KOPT-K1 (cell line): ENCODE data around the gene GAB2.
"Not testable (repeated sequence)": the region's sequence is repeated elsewhere in the genome, so short reads cannot be mapped to it uniquely, and the experiment has no call there.

Experiments used
- H3K27ac ChIP-seq: fragments of 200-600 bp; sonication (generic); 2 replicates; pipeline ENCODE4 v1.5.1; 2016; ENCODE audit warnings: antibody characterized with exemption, mild to moderate bottlenecking, low read depth, low read length; ENCODE audit not compliant: poor library complexity, severe bottlenecking
- H3K36me3 ChIP-seq: fragments of 200-600 bp; sonication (generic); 2 replicates; pipeline ENCODE4 v1.5.1; 2017; ENCODE audit warnings: antibody characterized with exemption, mild to moderate bottlenecking, low read length, moderate library complexity; ENCODE audit not compliant: insufficient read depth
- H3K9me3 ChIP-seq: fragments of 200-600 bp; sonication (generic); 2 replicates; pipeline ENCODE4 v1.5.1; 2017; ENCODE audit warnings: antibody characterized with exemption, low read length, mild to moderate bottlenecking; ENCODE audit not compliant: insufficient read depth, poor library complexity, severe bottlenecking

GAB2 gene

DNA sequence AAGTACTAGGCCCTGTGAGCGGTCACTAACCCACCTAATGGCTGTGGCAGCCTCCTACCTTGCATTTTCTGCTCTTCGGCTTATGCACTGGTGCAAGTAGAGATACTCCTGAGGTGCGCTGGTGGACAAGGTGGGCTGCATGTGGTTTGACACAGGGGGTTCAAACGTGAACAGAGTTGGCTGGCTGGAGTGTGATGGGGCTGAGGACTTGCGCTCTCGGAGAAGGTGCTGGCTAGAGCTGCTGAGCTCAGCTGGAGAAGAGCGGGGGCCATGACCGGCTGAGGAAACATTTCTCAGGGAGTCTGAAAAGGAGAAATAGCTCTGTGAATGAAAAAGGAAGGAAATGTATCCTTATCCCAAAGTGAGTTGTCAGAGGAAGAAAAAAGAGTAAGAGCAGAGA, 167.5 kb downstream of the GAB2 start:
- Histone ChIP-seq H3K9me3 (no peaks in the 10 kb centered on the region), H3K36me3 (peaks cover 100% of the 10 kb centered on the region), H3K27ac (no peak overlapping the region)

- Histone ChIP-seq H3K36me3 (peaks cover 100% of the 10 kb centered on the region), H3K9me3 (no peaks in the 10 kb centered on the region), H3K27ac (no peak overlapping the region)
Measured at GRCh38 chr11:78248903-78249302, 168.7 kb downstream of the GAB2 start.

DNA sequence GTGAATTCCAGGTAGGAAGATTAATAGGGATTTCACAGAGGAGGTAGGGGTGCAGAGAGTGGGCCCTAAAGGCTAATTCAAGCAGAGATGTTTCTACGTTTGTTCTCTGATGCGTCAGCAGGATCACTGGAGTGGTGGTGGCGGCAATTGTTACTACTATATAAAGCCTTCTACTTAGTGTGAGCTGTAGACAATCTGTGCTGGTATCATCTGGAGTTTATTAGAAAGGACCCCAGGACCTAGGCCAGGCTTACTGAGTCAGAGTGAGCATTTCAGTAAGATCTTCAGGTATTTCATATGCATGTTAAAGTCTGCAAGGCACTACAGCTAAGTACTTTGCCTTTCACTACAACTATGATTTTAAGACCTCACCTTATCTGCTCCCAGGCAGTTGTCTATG, 169.4 kb downstream of the GAB2 start:
- Histone ChIP-seq H3K36me3 (peaks cover 100% of the 10 kb centered on the region), H3K9me3 (no peaks in the 10 kb centered on the region), H3K27ac (no peak overlapping the region)

GRCh38 chr11:78244546-78245255, 172.9 kb downstream of the GAB2 start:
- Histone ChIP-seq H3K27ac (peak overlapping the region; percentile 19), H3K9me3 (peaks cover 10% of the 10 kb centered on the region), H3K36me3 (peaks cover 100% of the 10 kb centered on the region)

DNA sequence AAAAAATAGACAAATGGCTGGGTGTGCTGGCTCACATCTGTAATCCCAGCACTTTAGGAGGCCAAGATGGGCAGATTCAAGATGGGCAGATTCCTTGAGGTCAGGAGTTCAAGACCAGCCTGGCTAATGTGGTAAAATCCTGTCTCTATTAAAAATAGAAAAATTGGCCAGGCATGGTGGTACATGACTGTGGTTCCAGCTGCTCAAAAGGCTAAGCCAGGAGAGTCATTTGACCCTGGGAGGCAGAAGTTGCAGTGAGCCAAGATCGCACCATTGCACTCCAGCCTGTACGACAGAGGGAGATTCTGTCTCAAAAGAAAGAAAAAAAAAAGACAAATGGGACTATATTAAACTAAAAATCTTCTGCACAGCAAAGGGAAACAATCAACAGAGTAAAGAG, 173.5 kb downstream of the GAB2 start:
- Histone ChIP-seq H3K9me3 (peaks cover 10% of the 10 kb centered on the region), H3K36me3 (peaks cover 100% of the 10 kb centered on the region), H3K27ac (peak overlapping the region; percentile 19)

GRCh38 chr11:78241475-78241874, 176.1 kb downstream of the GAB2 start:
- Histone ChIP-seq H3K27ac (no peak overlapping the region), H3K9me3 (peaks cover 10% of the 10 kb centered on the region), H3K36me3 (peaks cover 99% of the 10 kb centered on the region)

DNA sequence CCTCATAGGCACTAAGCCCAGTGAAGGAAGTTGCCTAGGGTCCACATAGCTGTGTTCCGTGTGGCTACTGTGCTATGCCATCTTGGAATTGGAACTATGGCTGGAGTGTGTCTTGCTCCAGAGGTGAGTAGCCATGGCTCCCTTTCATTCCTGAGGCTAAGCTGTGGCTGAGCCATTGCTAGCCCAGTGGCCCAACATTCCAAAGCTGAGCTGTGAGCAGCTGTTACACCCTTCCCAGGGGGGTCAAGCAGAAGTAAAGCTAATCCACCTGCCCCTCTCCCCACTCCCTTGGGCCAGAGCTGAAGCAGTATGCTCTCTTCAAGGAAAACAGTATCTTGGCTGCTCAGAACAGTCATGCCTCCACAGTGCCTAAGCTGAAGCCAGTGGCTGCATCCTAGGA, 177.8 kb downstream of the GAB2 start:
- Histone ChIP-seq H3K36me3 (peaks cover 99% of the 10 kb centered on the region), H3K27ac (no peak overlapping the region), H3K9me3 (peaks cover 10% of the 10 kb centered on the region)

DNA sequence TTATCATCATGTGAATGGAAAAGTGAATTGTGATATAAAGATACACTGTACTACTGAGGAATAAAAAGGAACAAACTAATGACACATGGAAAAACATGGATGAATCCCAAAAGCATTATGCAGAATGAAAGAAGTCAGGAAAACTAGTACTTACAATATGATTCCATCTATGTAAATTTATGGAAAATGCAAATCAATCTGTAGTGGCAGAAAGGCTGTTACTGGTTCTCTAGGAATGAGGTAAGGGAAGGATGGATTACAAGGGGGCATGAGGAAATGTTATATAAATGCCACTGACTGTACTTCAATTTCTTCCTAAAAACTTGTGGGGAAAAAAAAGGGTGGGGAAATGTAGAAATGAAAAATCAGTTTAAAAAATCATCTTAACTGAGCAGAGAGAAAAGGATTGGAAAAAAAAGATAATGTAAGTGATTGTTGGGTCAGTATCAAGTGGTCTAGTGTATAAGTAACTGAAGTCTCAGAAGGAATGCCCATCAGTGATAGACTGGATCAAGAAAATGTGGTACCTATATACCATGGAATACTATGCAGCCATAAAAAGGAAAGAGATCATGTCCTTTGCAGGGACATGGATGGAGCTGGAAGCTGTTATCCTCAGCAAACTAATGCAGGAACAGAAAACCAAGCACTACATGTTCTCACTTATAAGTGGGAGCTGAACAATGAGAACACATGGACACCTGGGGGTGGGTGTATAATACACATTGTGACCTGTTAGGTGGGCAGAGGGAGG, 180.2 kb downstream of the GAB2 start:
- H3K9me3 ChIP-seq, result peaks cover 10% of the 10 kb centered on the region
- peaks cover 99% of the 10 kb centered on the region for H3K36me3 ChIP-seq
- no peak overlapping the region for H3K27ac ChIP-seq

DNA sequence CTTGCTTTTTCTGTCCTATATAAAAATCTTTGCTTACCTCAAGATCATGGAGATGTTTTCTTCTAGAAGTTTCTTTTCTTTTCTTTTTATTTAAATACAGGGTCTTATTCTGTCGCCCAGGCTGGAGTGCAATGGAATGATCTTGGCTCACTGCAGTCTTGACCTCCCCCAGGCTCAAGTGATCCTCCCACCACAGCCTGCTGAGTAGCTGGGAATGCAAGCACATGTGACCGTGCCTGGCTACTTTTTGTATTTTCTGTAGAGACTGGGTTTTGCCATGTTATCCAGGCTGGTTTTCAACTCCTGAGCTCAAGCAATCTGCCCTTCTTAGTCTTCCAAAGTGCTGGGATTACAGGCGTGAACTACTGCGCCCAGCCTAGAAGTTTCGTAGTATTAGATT, 183.6 kb downstream of the GAB2 start:
- H3K27ac ChIP-seq, result no peak overlapping the region
- no peaks in the 10 kb centered on the region for H3K9me3 ChIP-seq
- peaks cover 100% of the 10 kb centered on the region for H3K36me3 ChIP-seq

GRCh38 chr11:78233046-78233445, 184.6 kb downstream of the GAB2 start:
- H3K36me3 ChIP-seq, result peaks cover 100% of the 10 kb centered on the region
- not testable (repeated sequence) for H3K9me3 ChIP-seq, H3K27ac ChIP-seq

DNA sequence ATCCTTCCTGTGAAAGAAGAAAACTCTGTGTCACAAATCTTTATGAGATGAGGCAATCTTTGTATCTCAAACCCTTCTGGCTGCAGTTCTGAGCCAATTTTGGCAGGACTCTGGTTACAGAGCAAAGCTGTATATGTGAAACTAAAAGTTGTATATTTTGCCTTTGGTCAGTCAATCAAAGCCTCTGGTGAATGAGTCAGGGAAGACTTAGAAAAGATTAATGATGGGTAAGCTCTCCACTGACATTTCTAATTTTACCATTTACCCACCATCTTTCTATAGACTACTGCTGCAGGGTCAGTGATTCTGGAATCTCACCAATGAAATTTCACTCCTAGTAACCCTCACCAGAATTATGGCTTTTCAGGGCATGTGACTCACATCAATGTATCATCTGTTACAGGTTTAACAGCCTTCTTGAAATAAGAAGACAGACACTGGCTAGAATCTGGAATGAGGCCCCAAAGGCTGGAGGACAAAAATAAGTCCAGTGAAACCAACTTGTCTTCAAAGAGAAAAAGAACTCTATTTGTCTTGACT, 185.6 kb downstream of the GAB2 start:
- H3K27ac ChIP-seq, result no peak overlapping the region
- H3K9me3 ChIP-seq, result no peaks in the 10 kb centered on the region
- H3K36me3 ChIP-seq, result peaks cover 100% of the 10 kb centered on the region

- Histone ChIP-seq H3K36me3 (peaks cover 100% of the 10 kb centered on the region), H3K9me3 (no peaks in the 10 kb centered on the region), H3K27ac (peak overlapping the region; percentile 64)
Measured at GRCh38 chr11:78230161-78230877, 187.3 kb downstream of the GAB2 start.

- Histone ChIP-seq H3K36me3 (peaks cover 100% of the 10 kb centered on the region), H3K27ac (peak overlapping the region; percentile 64)
Measured at GRCh38 chr11:78229106-78229505, 188.5 kb downstream of the GAB2 start.

GRCh38 chr11:78228467-78228866, 189.2 kb downstream of the GAB2 start:
- H3K27ac ChIP-seq, result peak overlapping the region; percentile 64
- peaks cover 100% of the 10 kb centered on the region for H3K36me3 ChIP-seq
- H3K9me3 ChIP-seq, result no peaks in the 10 kb centered on the region

More at GRCh38 chr11:78229106-78229505, 188.5 kb downstream of the GAB2 start:
- H3K9me3 ChIP-seq, result no peaks in the 10 kb centered on the region

- H3K27ac ChIP-seq, result peak overlapping the region; percentile 64
- H3K9me3 ChIP-seq, result no peaks in the 10 kb centered on the region
- peaks cover 100% of the 10 kb centered on the region for H3K36me3 ChIP-seq
Measured at GRCh38 chr11:78227921-78228320, 189.7 kb downstream of the GAB2 start.
